Measurements from ENCODE around the gene PRSS57.
A peak's percentile ranks its signal among the peaks of the same experiment; 100 is the strongest.
"Not testable (repeated sequence)": the region's sequence is repeated elsewhere in the genome, so short reads cannot be mapped to it uniquely, and the experiment has no call there.

The PRSS57 gene

GRCh38 chr19:688992-689391 lies 6.3 kb downstream of the PRSS57 start:
- no peak for DNase-seq

- DNase-seq, result no peak
These were observed 7.0 kb downstream of the PRSS57 start for GRCh38 chr19:688214-688613.

GRCh38 chr19:687569-688166 lies 7.6 kb downstream of the PRSS57 start:
- DNase-seq, result no peak

- no peak for DNase-seq
These were observed 8.5 kb downstream of the PRSS57 start for GRCh38 chr19:686589-687297.

GRCh38 chr19:685454-685931 lies 9.8 kb downstream of the PRSS57 start:
- DNase-seq, result no peak

GRCh38 chr19:682678-683320 lies 12.5 kb downstream of the PRSS57 start:
- DNase-seq, result no peak

- DNase-seq, result no peak
These were observed 13.9 kb downstream of the PRSS57 start for GRCh38 chr19:681029-682019.

- peak; percentile 94 for DNase-seq
These were observed 14.8 kb downstream of the PRSS57 start for GRCh38 chr19:680287-681028.

- no peak for DNase-seq
These were observed 15.6 kb downstream of the PRSS57 start for GRCh38 chr19:679418-680286.

- DNase-seq, result no peak
These were observed 16.4 kb downstream of the PRSS57 start for GRCh38 chr19:678791-679388.

- no peak for DNase-seq
These were observed 17.4 kb downstream of the PRSS57 start for GRCh38 chr19:677601-678436.

GRCh38 chr19:677201-677600 lies 18.1 kb downstream of the PRSS57 start:
- no peak for DNase-seq

- no peak for DNase-seq
These were observed 18.7 kb downstream of the PRSS57 start, which contains the start of gene FSTL3 for GRCh38 chr19:676339-677105. Gene FSTL3 (plus strand): TSS chr19:676392. CDS start chr19:676424, 32 bp downstream.

GRCh38 chr19:676007-676338 lies 19.3 kb downstream of the PRSS57 start:
- DNase-seq, result no peak

GRCh38 chr19:674282-675151 lies 20.7 kb downstream of the PRSS57 start:
- DNase-seq, result no peak

- DNase-seq, result no peak
These were observed 24.6 kb downstream of the PRSS57 start for GRCh38 chr19:670609-671075.

GRCh38 chr19:668675-669434 lies 26.4 kb downstream of the PRSS57 start:
- DNase-seq, result not testable (repeated sequence)

All from GOT3 (cell line).